ENCODE measurements around the gene UBC.

UBC gene

GRCh38 chr12:124884587-124885438, 29.6 kb downstream of the UBC start:
- CTCF ChIA-PET = no interaction called here
- no peaks in the 10 kb centered on the region for H3K36me3 ChIP-seq (ENCODE audit: control insufficient read depth in 2 of 2, insufficient read depth in 1 of 2, low read length in 2 of 2)
- POLR2A ChIA-PET = no interaction called here
- no peaks in the 10 kb centered on the region for H3K4me1 ChIP-seq (ENCODE audit: control insufficient read depth, insufficient read depth, low read length)
- H3K4me3 ChIP-seq (ENCODE audit: low read depth, low read length) = no peak overlapping the region
- no peaks in the 10 kb centered on the region for H3K9me3 ChIP-seq (ENCODE audit: control insufficient read depth, insufficient read depth, low read depth, low read length)
- TF ChIP-seq ZNF747 (tag by site-specific recombination; IDR thresholded peaks at IDR 0.05) (no peak), ZNF600 (tag by site-specific recombination; IDR thresholded peaks at IDR 0.05) (peak; percentile 29; the same call in 1 of the 2 replicates)
- no peak overlapping the region for H3K27ac ChIP-seq (ENCODE audit: extremely low read depth, low read depth, low read length)

GRCh38 chr12:124883263-124884130, 31.0 kb downstream of the UBC start:
- ChIA-PET CTCF (no interaction called here), POLR2A (no interaction called here)
- no peak overlapping the region for H3K4me3 ChIP-seq (ENCODE audit: low read depth, low read length)
- H3K9me3 ChIP-seq (ENCODE audit: control insufficient read depth, insufficient read depth, low read depth, low read length) = no peaks in the 10 kb centered on the region
- no peak overlapping the region for H3K27ac ChIP-seq (ENCODE audit: extremely low read depth, low read depth, low read length)
- H3K36me3 ChIP-seq (ENCODE audit: control insufficient read depth in 2 of 2, insufficient read depth in 1 of 2, low read length in 2 of 2) = no peaks in the 10 kb centered on the region
- H3K4me1 ChIP-seq (ENCODE audit: control insufficient read depth, insufficient read depth, low read length) = no peaks in the 10 kb centered on the region
- TF ChIP-seq IKZF3 (tag by site-specific recombination; IDR thresholded peaks at IDR 0.05) (no peak), ZNF423 (tag by site-specific recombination; IDR thresholded peaks at IDR 0.05) (no peak), ZNF366 (tag by site-specific recombination; conservative IDR thresholded peaks at IDR 0.05) (peak; percentile 98), ZNF707 (tag by site-specific recombination; IDR thresholded peaks at IDR 0.05) (no peak), SETDB1 (IDR thresholded peaks at IDR 0.05; ENCODE audit: insufficient read length, low read length) (no peak), ZNF561 (tag by site-specific recombination; IDR thresholded peaks at IDR 0.05; ENCODE audit: borderline replicate concordance) (no peak), ZNF670 (tag by site-specific recombination; IDR thresholded peaks at IDR 0.05; ENCODE audit: low read depth) (no peak), PATZ1 (tag by site-specific recombination; IDR thresholded peaks at IDR 0.05) (no peak), PRDM2 (tag by site-specific recombination; IDR thresholded peaks at IDR 0.05; ENCODE audit: borderline replicate concordance) (no peak), ZBTB20 (tag by site-specific recombination; IDR thresholded peaks at IDR 0.05) (peak; percentile 65), KLF17 (tag by site-specific recombination; IDR thresholded peaks at IDR 0.05) (no peak), HOXC10 (CRISPR knock-in tag; IDR thresholded peaks at IDR 0.05) (no peak), ZBTB7A (tag by site-specific recombination; IDR thresholded peaks at IDR 0.05; ENCODE audit: low read depth) (no peak), GLI2 (tag by site-specific recombination; IDR thresholded peaks at IDR 0.05; ENCODE audit: borderline replicate concordance, low read depth) (no peak), ZNF585B (tag by site-specific recombination; IDR thresholded peaks at IDR 0.05) (no peak), ZNF391 (tag by site-specific recombination; IDR thresholded peaks at IDR 0.05; ENCODE audit: borderline replicate concordance, low read depth) (no peak), ZNF610 (tag by site-specific recombination; IDR thresholded peaks at IDR 0.05; ENCODE audit: borderline replicate concordance) (no peak), ZSCAN18 (tag by site-specific recombination; IDR thresholded peaks at IDR 0.05) (no peak), ZFP37 (tag by site-specific recombination; IDR thresholded peaks at IDR 0.05) (no peak), ZNF292 (tag by site-specific recombination; IDR thresholded peaks at IDR 0.05; ENCODE audit: borderline replicate concordance, low read depth) (no peak)

All from HEK293 (cell line).